Measurements from ENCODE around the gene ESRRA. TPM values are rescaled to one million over a fixed set of nuclear protein-coding genes. Genes with fewer than 3 reads are reported as not detected.
A peak's percentile ranks its signal among the peaks of the same experiment; 100 is the strongest.

ESRRA gene
- total and polyA plus RNA-seq, 2 of the 13 experiments (the other 11 are each of a cell fraction or from before 2014, with no cell fraction given), result 18.1 to 36.3 TPM

GRCh38 chr11:64348383-64349024 lies 43.2 kb downstream of the ESRRA start (continued):
- TF ChIP-seq ZFP91 (CRISPR knock-in tag; IDR thresholded peaks at IDR 0.05; ENCODE audit: borderline replicate concordance) (no peak), ZNF547 (CRISPR knock-in tag; IDR thresholded peaks at IDR 0.05) (no peak), HDAC1 (CRISPR knock-in tag; IDR thresholded peaks at IDR 0.05) (no peak), GABPA (IDR thresholded peaks at IDR 0.05; ENCODE audit: low read depth, low read length) (no peak), GABPA (CRISPR knock-in tag; IDR thresholded peaks at IDR 0.05; ENCODE audit: low read depth) (peak; percentile 42), UBTF (CRISPR knock-in tag; IDR thresholded peaks at IDR 0.05) (no peak), HOXA9 (CRISPR knock-in tag; IDR thresholded peaks at IDR 0.05; ENCODE audit: borderline replicate concordance) (no peak), ZNF558 (CRISPR knock-in tag; IDR thresholded peaks at IDR 0.05; ENCODE audit: borderline replicate concordance) (no peak), KLF12 (CRISPR knock-in tag; IDR thresholded peaks at IDR 0.05; ENCODE audit: borderline replicate concordance) (no peak), ZFX (CRISPR knock-in tag; IDR thresholded peaks at IDR 0.05; ENCODE audit: low read depth) (peak; percentile 42; the same call in 1 of the 2 replicates), HNF4A (CRISPR knock-in tag; IDR thresholded peaks at IDR 0.05) (no peak), DRAP1 (CRISPR knock-in tag; IDR thresholded peaks at IDR 0.05) (no peak), ZBTB1 (CRISPR knock-in tag; IDR thresholded peaks at IDR 0.05; ENCODE audit: borderline replicate concordance) (no peak), NR2F6 (IDR thresholded peaks at IDR 0.05) (peak; percentile 72), NR2F6 (CRISPR knock-in tag; IDR thresholded peaks at IDR 0.05) (no peak), AKAP8 (CRISPR knock-in tag; IDR thresholded peaks at IDR 0.05) (no peak), ZNF577 (CRISPR knock-in tag; IDR thresholded peaks at IDR 0.05; ENCODE audit: borderline replicate concordance, low read depth) (no peak), NR2C2 (CRISPR knock-in tag; IDR thresholded peaks at IDR 0.05; ENCODE audit: borderline replicate concordance) (peak; percentile 18; the same call in 1 of the 2 replicates), JUND (CRISPR knock-in tag; IDR thresholded peaks at IDR 0.05) (no peak), GABPB1 (CRISPR knock-in tag; IDR thresholded peaks at IDR 0.05) (peak; percentile 35; the same call in 1 of the 2 replicates), ZBTB37 (CRISPR knock-in tag; IDR thresholded peaks at IDR 0.05) (no peak), ZNF280B (CRISPR knock-in tag; IDR thresholded peaks at IDR 0.05; ENCODE audit: borderline replicate concordance) (no peak), ZNF83 (CRISPR knock-in tag; IDR thresholded peaks at IDR 0.05; ENCODE audit: borderline replicate concordance) (no peak)
